GM18858 (cell line): ENCODE results near the gene SMARCA4.
"Not testable (repeated sequence)": the region's sequence is repeated elsewhere in the genome, so short reads cannot be mapped to it uniquely, and the experiment has no call there.

ENCODE experiments used
- ATAC-seq: cut with Tn5 transposase; IDR thresholded peaks from one replicate; pipeline ENCODE4 v1.9.1; 2021; ENCODE audit not compliant: unreplicated experiment

SMARCA4 gene

DNA sequence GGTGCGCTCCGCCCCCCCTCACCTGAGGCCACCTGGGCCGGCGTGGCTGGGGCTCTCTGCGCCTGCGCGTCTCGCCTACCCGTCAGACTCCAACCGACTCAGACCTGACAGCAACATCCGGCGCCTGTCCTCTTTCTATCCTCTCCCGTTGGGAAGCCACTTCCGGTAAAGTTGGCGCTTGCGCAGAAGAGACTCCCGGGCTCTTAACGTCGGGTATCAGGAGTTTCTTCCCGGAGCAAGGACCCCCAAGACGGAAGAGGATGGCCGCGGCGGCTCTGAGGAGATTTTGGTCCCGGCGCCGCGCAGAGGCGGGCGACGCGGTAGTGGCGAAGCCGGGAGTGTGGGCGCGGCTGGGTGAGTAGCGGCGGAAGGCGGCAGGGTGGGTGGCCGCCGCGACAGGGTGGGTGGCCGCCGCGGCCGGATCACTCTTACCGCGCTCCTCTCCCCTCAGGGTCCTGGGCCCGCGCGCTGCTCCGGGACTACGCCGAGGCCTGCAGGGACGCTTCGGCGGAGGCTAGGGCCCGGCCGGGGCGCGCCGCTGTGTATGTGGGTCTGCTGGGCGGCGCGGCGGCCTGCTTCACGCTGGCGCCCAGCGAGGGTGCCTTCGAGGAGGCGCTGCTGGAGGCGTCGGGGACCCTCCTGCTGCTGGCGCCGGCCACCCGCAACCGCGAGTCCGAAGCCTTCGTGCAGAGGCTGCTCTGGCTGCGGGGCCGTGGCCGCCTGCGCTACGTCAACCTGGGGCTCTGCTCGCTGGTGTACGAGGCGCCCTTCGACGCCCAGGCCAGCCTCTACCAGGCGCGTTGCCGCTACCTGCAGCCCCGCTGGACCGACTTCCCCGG, 32.0 kb upstream of the SMARCA4 start, which contains the start of the genes TIMM29 and YIPF2:
TIMM29 (plus strand) TSS at position 249 of the 839 bp plus-strand sequence; CDS start at position 261, 12 bp downstream.
YIPF2 (minus strand) TSS at position 77 of the 839 bp plus-strand sequence. CDS start 229 bp downstream, outside the sequence.
- peak; percentile 72 for ATAC-seq

DNA sequence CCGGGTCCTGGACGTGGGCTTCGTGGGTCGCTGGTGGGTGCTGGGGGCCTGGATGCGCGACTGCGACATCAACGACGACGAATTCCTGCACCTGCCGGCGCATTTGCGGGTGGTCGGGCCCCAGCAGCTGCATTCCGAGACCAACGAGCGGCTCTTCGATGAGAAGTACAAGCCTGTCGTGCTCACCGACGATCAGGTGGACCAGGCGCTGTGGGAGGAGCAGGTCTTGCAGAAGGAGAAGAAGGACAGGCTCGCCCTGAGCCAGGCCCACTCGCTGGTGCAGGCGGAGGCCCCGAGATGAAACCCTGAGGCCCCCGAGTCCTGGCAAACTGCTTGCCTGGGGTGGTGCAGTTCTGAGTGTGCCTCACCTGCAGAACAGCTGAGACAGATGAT, 31.4 kb upstream of the SMARCA4 start:
- no peak for ATAC-seq

- no peak for ATAC-seq
Measured at GRCh38 chr19:10935371-10936059, 25.3 kb upstream of the SMARCA4 start.

- ATAC-seq, result no peak
Measured at GRCh38 chr19:10936661-10937084, 24.2 kb upstream of the SMARCA4 start.

- ATAC-seq, result not testable (repeated sequence)
Measured at GRCh38 chr19:10941649-10942048, 19.2 kb upstream of the SMARCA4 start.

- not testable (repeated sequence) for ATAC-seq
Measured at GRCh38 chr19:10943412-10943811, 17.4 kb upstream of the SMARCA4 start.

DNA sequence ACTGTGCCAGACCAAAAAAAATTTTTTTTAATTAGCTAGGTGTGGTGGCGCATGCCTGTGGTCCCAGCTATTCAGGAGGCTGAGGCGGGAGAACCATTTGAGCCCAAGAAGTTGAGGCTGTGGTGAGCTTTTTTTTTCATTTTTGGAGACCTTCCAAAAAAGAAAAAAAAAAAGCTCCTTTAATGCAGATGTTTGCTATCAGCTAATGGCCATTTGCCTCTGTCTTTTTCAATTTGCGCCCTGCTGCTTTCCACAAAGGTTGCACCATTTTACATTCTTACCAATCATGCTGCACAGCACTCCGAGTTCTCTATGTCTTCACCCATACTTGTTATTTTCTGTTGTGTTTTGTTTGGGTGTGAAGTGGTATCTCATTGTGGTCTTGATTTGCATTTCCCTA, 15.6 kb upstream of the SMARCA4 start:
- ATAC-seq, result no peak

- ATAC-seq, result no peak
Measured at GRCh38 chr19:10946958-10947657, 13.7 kb upstream of the SMARCA4 start.

DNA sequence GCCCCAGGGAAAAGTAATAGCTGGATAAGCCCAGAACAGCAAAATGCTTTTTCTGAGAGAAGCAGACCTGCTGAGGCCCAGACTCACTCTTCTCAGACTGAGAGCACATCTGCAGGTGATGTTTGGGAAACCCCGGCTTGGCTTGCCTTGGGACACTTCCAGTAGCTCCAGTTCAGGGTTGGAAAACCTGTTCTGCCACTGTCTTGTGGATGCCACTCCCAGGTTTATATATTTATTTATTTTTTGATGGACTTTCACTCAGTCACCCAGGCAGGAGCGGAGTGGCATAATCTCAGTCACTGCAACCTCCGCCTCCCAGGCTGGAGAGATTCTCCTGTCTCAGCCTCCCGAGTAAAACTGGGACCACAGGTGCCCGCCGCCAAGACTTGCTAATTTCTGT, 8.0 kb upstream of the SMARCA4 start:
- ATAC-seq, result no peak

DNA sequence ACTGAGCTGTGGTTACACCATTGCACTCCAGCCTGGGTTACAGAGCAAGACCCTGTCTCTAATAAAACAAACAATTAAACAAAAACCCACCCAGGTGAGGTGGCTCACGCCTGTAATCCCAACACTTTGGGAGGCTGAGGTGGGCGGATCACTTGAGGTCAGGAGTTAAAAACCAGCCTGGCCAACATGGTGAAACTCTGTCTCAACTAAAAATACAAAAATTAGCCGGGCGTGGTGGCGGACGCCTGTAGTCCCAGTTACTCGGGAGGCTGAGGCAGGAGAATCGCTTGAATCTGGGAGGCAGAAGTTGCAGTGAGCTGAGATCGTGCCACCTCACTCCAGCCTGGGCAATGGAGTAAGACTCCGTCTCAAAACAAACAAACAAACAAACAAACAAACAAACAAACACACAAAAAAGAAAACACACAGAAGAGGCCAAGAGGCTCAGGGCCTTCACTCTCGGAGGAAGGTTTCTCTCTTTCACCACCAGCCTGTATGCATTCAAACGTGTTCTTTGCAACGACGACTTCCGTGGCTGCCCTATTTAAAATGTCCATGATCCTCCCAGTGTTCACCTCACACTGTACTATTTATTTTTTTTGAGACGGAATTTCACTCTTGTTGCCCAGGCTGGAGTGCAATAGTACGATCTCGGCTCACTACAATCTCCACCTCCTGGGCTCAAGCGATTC, 1.4 kb upstream of the SMARCA4 start:
- not testable (repeated sequence) for ATAC-seq

DNA sequence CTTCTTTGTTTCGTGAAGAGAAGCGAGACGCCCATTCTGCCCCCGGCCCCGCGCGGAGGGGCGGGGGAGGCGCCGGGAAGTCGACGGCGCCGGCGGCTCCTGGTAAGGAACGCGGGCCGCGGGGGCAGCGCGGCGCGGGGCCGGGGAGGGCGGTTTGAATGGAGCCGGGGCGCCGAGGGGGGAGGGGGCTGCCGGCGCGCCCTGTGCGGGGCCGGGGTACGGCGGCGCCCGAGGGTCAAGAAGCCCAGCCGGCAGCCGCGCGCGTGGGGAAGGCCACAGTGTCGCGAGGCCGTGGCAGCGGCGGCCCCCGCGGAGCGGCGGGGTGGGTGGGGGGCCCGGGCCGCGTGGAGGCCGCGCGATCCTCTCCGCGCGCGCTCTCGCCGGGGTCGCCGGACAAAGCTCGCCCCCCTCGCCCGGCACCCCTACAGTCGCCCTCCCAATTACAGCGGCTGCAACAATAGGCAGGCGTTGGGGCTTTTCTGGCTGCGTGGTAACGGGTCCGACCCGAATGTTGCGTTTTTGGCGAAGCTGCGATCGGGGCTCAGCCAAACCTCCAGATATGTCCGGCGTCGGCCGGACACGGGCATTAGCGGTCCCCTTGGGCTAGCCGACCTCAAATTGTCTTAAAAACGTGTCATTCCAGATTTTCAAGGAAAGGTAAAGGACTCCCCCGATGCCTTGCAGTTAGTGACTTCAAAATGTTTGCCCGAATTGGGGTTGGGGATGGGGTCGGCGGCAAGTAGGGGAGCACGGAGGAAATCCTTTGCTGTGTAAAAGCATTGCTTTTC, 437 bp downstream of the SMARCA4 start:
- peak; percentile 18 for ATAC-seq

DNA sequence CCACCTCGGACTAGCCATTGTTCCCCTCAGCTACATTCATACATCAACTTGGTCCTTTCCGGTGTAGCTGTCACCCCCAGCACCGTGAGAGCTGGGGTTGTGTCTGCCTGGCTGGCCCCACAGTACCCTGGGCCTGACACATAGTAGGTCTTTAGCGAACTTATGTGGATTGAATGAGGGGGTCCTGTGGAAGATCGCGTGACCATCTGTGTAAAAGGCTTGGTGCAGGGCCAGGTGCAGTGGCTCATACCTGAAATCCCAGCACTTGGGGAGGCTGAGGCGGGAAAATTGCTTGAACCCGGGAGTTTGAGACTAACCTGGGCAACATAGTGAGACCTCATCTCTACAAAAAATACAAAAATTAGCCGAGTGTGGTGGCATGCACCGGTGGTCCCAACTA, 2.0 kb downstream of the SMARCA4 start:
- ATAC-seq, result no peak

GRCh38 chr19:10963865-10964264, 3.0 kb downstream of the SMARCA4 start:
- ATAC-seq, result no peak

DNA sequence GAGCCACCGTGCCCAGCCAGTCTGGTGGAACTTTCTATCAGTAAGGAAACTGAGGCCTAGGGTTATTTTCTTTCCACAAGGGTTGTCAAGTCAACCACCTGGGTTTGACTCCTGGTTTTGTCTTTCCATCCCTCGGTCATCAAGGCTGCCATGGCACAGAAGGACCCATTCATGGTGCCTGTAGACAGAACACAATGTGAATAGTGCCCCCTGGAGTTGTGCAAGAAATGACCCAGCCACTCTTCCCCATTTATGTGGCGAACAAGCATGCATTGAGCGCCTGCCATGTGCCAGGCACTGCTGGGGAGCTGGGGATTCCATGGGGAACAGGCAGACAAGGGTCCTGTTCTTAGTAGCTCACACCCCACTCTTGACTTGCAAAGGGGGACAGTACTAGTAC, 4.1 kb downstream of the SMARCA4 start:
- ATAC-seq, result no peak

- no peak for ATAC-seq
Measured at GRCh38 chr19:10965398-10965797, 4.6 kb downstream of the SMARCA4 start.

GRCh38 chr19:10966809-10967208, 6.0 kb downstream of the SMARCA4 start:
- ATAC-seq, result no peak

- ATAC-seq, result no peak
Measured at GRCh38 chr19:10968527-10969135, 7.8 kb downstream of the SMARCA4 start.

DNA sequence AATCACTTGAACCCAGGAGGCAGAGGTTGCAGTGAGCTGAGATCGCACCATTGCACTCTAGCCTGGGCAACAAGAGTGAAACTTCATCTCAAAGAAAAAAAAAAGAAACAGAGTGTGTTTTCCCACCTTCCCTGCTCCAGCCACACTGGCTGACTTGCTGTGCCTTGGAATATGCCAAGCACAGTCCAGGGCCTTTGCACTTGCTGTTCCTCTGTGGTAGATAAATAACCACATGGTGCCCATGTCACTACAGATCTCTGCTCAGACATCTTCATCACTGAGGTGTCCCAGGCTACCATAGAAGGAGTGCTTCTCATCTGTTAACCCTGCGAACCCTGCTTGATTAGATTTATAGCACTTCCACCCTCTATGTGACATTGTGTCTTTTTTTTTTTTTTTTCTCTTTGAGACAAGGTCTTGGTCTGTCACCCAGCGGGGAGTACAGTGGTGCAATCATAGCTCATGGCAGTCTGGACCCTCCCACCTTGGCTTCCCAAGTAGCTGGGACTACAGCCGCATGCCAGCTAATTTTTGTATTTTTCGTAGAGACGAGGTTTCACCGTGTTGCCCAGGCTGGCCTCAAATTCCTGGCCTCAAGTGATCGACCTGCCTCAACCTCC, 10.4 kb downstream of the SMARCA4 start:
- no peak for ATAC-seq
